ENCODE results near the gene CHFR.
"Not testable (repeated sequence)": the region's sequence is repeated elsewhere in the genome, so short reads cannot be mapped to it uniquely, and the experiment has no call there.

CHFR gene

GRCh38 chr12:132797820-132798570 is 89.4 kb downstream of the CHFR start:
- H3K9me3 Mint-ChIP-seq: no peaks in the 10 kb centered on the region
- no peaks in the 10 kb centered on the region for H3K27me3 Mint-ChIP-seq
- H3K4me3 Mint-ChIP-seq: no peak overlapping the region
- H3K36me3 Mint-ChIP-seq: peaks cover 57% of the 10 kb centered on the region
- no peaks in the 10 kb centered on the region for H3K4me1 Mint-ChIP-seq
- H3K27ac Mint-ChIP-seq: no peak overlapping the region
- CTCF ChIA-PET: no interaction called here
- no peak for DNase-seq

GRCh38 chr12:132795847-132796246 is 91.6 kb downstream of the CHFR start:
- peaks cover 55% of the 10 kb centered on the region for H3K36me3 Mint-ChIP-seq
- CTCF ChIA-PET: no interaction called here

GRCh38 chr12:132791940-132792339 is 95.5 kb downstream of the CHFR start:
- H3K27ac Mint-ChIP-seq, H3K4me3 Mint-ChIP-seq, H3K9me3 Mint-ChIP-seq, H3K4me1 Mint-ChIP-seq, H3K27me3 Mint-ChIP-seq, DNase-seq, CTCF ChIA-PET: not testable (repeated sequence)
- peaks cover 57% of the 10 kb centered on the region for H3K36me3 Mint-ChIP-seq

More at GRCh38 chr12:132795847-132796246, 91.6 kb downstream of the CHFR start:
- Mint-ChIP-seq H3K4me1 (no peaks in the 10 kb centered on the region), H3K27ac (no peak overlapping the region), H3K4me3 (no peak overlapping the region), H3K9me3 (no peaks in the 10 kb centered on the region), H3K27me3 (no peaks in the 10 kb centered on the region)
- no peak for DNase-seq

GRCh38 chr12:132789099-132789471 is 98.3 kb downstream of the CHFR start:
- Mint-ChIP-seq H3K9me3 (no peaks in the 10 kb centered on the region), H3K4me1 (no peaks in the 10 kb centered on the region), H3K36me3 (peaks cover 53% of the 10 kb centered on the region), H3K27ac (no peak overlapping the region), H3K27me3 (no peaks in the 10 kb centered on the region), H3K4me3 (no peak overlapping the region)
- no peak for DNase-seq
- CTCF ChIA-PET: no interaction called here

- H3K9me3 Mint-ChIP-seq: no peaks in the 10 kb centered on the region
- H3K36me3 Mint-ChIP-seq: peaks cover 51% of the 10 kb centered on the region
- no peaks in the 10 kb centered on the region for H3K27me3 Mint-ChIP-seq
- H3K4me3 Mint-ChIP-seq: no peak overlapping the region
- no peaks in the 10 kb centered on the region for H3K4me1 Mint-ChIP-seq
- DNase-seq: no peak
- CTCF ChIA-PET: no interaction called here
- no peak overlapping the region for H3K27ac Mint-ChIP-seq
Measured at GRCh38 chr12:132788375-132789098, 98.9 kb downstream of the CHFR start.

- DNase-seq: no peak
- Mint-ChIP-seq H3K4me1 (no peaks in the 10 kb centered on the region), H3K9me3 (no peaks in the 10 kb centered on the region), H3K27ac (no peak overlapping the region), H3K27me3 (no peaks in the 10 kb centered on the region), H3K4me3 (no peak overlapping the region), H3K36me3 (peaks cover 51% of the 10 kb centered on the region)
- CTCF ChIA-PET: no interaction called here
Measured at GRCh38 chr12:132787877-132788276, 99.5 kb downstream of the CHFR start.

GRCh38 chr12:132786192-132786591 is 101.2 kb downstream of the CHFR start:
- Mint-ChIP-seq H3K27ac (no peak overlapping the region), H3K36me3 (peaks cover 49% of the 10 kb centered on the region), H3K27me3 (no peaks in the 10 kb centered on the region), H3K9me3 (no peaks in the 10 kb centered on the region), H3K4me1 (no peaks in the 10 kb centered on the region), H3K4me3 (no peak overlapping the region)
- DNase-seq: no peak
- CTCF ChIA-PET: no interaction called here

- H3K4me1 Mint-ChIP-seq: no peaks in the 10 kb centered on the region
- H3K36me3 Mint-ChIP-seq: peaks cover 57% of the 10 kb centered on the region
- no peaks in the 10 kb centered on the region for H3K27me3 Mint-ChIP-seq
- peak overlapping the region; percentile 1 for H3K27ac Mint-ChIP-seq
- DNase-seq: no peak
- no peak overlapping the region for H3K4me3 Mint-ChIP-seq
- no peaks in the 10 kb centered on the region for H3K9me3 Mint-ChIP-seq
- CTCF ChIA-PET: no interaction called here
Measured at GRCh38 chr12:132784580-132784979, 102.8 kb downstream of the CHFR start.

GRCh38 chr12:132783917-132784531 is 103.4 kb downstream of the CHFR start:
- H3K36me3 Mint-ChIP-seq: peaks cover 55% of the 10 kb centered on the region
- CTCF ChIA-PET: interaction anchor here (0.6 kb wide), 1 partner anchor 122 kb away, joined by 3 read pairs; no protein-coding TSS in a partner anchor

More at GRCh38 chr12:132783917-132784531, 103.4 kb downstream of the CHFR start:
- H3K27me3 Mint-ChIP-seq: no peaks in the 10 kb centered on the region
- H3K9me3 Mint-ChIP-seq: no peaks in the 10 kb centered on the region
- no peak overlapping the region for H3K4me3 Mint-ChIP-seq
- no peak for DNase-seq
- no peak overlapping the region for H3K27ac Mint-ChIP-seq
- H3K4me1 Mint-ChIP-seq: no peaks in the 10 kb centered on the region

Measured in activated naive CD4-positive, alpha-beta T cell treated with anti-CD3 and anti-CD28 coated beads, Interleukin-2, amount 10 ng/mL, durations not matched to agents 7 days and 5 days (primary cell).